K562 (cell line): Measurements from ENCODE around the gene SPATA25. TPM values are rescaled to one million over a fixed set of nuclear protein-coding genes. Genes with fewer than 3 reads are reported as not detected.

ENCODE experiments used
- ATF4 ChIP-seq: fragments of 450-650 bp; formaldehyde crosslinking; IDR thresholded peaks from 2 replicates; pipeline ENCODE4 v1.4.0; 2022; ENCODE audit warnings: mild to moderate bottlenecking, moderate library complexity
- CHD1 ChIP-seq: fragments of 200-600 bp; sonication (generic); IDR thresholded peaks from one replicate; pipeline ENCODE4 v1.6.1; 2012; ENCODE audit warnings: mild to moderate bottlenecking, moderate library complexity, low read length, inconsistent platforms
- CREB3 ChIP-seq: fragments of 450-650 bp; conservative IDR thresholded peaks from 2 replicates; pipeline ENCODE4 v1.6.1; 2016; ENCODE audit warnings: missing genetic modification characterization, low read depth, mild to moderate bottlenecking, missing compliant biosample characterization, moderate library complexity
- E2F8 ChIP-seq: fragments of 450-650 bp; IDR thresholded peaks from 2 replicates; pipeline ENCODE4 v1.7.1; 2018; ENCODE audit warnings: mild to moderate bottlenecking, low read depth; ENCODE audit not compliant: partially characterized antibody
- EP400 ChIP-seq: fragments of 450-650 bp; IDR thresholded peaks from 2 replicates; pipeline ENCODE4 v1.6.1; 2017; ENCODE audit warnings: antibody characterized with exemption, mild to moderate bottlenecking, moderate library complexity
- ETV5 ChIP-seq: sonication (generic); formaldehyde crosslinking; IDR thresholded peaks from 2 replicates; pipeline ENCODE4 v1.4.0; 2020; ENCODE audit warnings: low read depth, mild to moderate bottlenecking, missing genetic modification reagents
- FOXM1 ChIP-seq, 2 experiments: fragments of 450-650 bp in 1 of 2; sonication (generic) in 1 of 2; formaldehyde crosslinking in 1 of 2; IDR thresholded peaks; 2 replicates each; pipeline versions ENCODE4 v1.6.1 to v1.9.0; 2017 to 2022; ENCODE audit warnings: low read depth in 2 of 2, mild to moderate bottlenecking in 2 of 2, missing genetic modification reagents in 1 of 2, moderate library complexity in 1 of 2
- GABPB1 ChIP-seq: sonication (generic); formaldehyde crosslinking; IDR thresholded peaks from 2 replicates; pipeline ENCODE4 v1.8.0; 2022; ENCODE audit warnings: mild to moderate bottlenecking, missing genetic modification reagents
- GATAD2A ChIP-seq: fragments of 450-650 bp; IDR thresholded peaks from 2 replicates; pipeline ENCODE4 v1.6.1; 2017
- HCFC1 ChIP-seq: IDR thresholded peaks from 2 replicates; pipeline ENCODE4 v1.6.1; 2012; ENCODE audit warnings: low read depth, low read length, improper control_type of control experiment
- NFRKB ChIP-seq: fragments of 450-650 bp; IDR thresholded peaks from 2 replicates; pipeline ENCODE4 v1.6.1; 2016; ENCODE audit warnings: low read depth
- NFYB ChIP-seq: IDR thresholded peaks from 2 replicates; pipeline ENCODE4 v1.6.1; 2011; ENCODE audit warnings: mild to moderate bottlenecking, moderate library complexity; ENCODE audit not compliant: insufficient read length; ENCODE audit errors: extremely low read depth
- POLR2G ChIP-seq: fragments of 200-400 bp; formaldehyde crosslinking; IDR thresholded peaks from 2 replicates; pipeline ENCODE4 v1.6.1; 2017; ENCODE audit warnings: low read depth, mild to moderate bottlenecking, antibody characterized with exemption, low read length, moderate library complexity
- SP2 ChIP-seq: IDR thresholded peaks from 2 replicates; pipeline ENCODE4 v1.6.1; 2011; ENCODE audit warnings: mild to moderate bottlenecking, low read depth, low read length, moderate library complexity; ENCODE audit not compliant: poor library complexity, severe bottlenecking; ENCODE audit errors: extremely low read depth
- SRSF7 ChIP-seq: fragments of 200-400 bp; formaldehyde crosslinking; optimal IDR thresholded peaks from 2 replicates; pipeline ENCODE3; 2017; ENCODE audit warnings: mild to moderate bottlenecking, low read depth, low read length
- TBP ChIP-seq: optimal IDR thresholded peaks from 2 replicates; pipeline ENCODE3; 2011; ENCODE audit warnings: low read depth, low read length, improper control_type of control experiment
- TFAP4 ChIP-seq: sonication (generic); formaldehyde crosslinking; IDR thresholded peaks from 2 replicates; pipeline ENCODE4 v1.8.0; 2022; ENCODE audit warnings: missing genetic modification reagents, mild to moderate bottlenecking, moderate library complexity, borderline replicate concordance
- UBTF ChIP-seq, 2 experiments: IDR thresholded peaks; 2 replicates each; pipeline ENCODE4 v1.6.1; 2012; ENCODE audit warnings: improper control_type of control experiment in 2 of 2, low read depth in 2 of 2, low read length in 2 of 2, borderline replicate concordance in 1 of 2
- polyA plus RNA-seq, 8 experiments: library from polyadenylated mRNA; depleted of rRNA in 4 of 8; stranded (reverse) in 5 of 8; unstranded in 3 of 8; fragments of >200 nt; fragmentation: Nextera tagmentation in 2 of 8; fragmentation: Illumina TruSeq in 1 of 8; extraction: Ambion mirVana in 2 of 8; extraction: Trizol in 1 of 8; gene quantifications; 2 replicates each; pipeline versions ENCODE4 v1.2.1 to v1.2.3, GENCODE V29; 2011 to 2014; ENCODE audit warnings: inconsistent platforms in 1 of 8, missing spikeins in 1 of 8
- total RNA-seq, 7 experiments: library from RNA; depleted of rRNA in 6 of 7; stranded (reverse); fragments of >200 nt in 6 of 7; fragmentation: Illumina TruSeq in 2 of 7; extraction: Trizol in 2 of 7; gene quantifications; 2 replicates each; pipeline versions ENCODE4 v1.2.1 to v1.2.3, GENCODE V29; 2011 to 2021; ENCODE audit warnings: low replicate concordance in 1 of 7

Gene SPATA25
- total and polyA plus RNA-seq, 9 of the 15 experiments (the other 6 are each of a cell fraction or from before 2014, with no cell fraction given) = 0.21 to 0.95 (median 0.53) TPM; not detected in 3

- TF ChIP-seq UBTF (IDR thresholded peaks at IDR 0.05; ENCODE audit: borderline replicate concordance in 1 of 2, low read depth in 2 of 2, low read length in 2 of 2) = 0 out of 4 replicates have a peak, but pooled peaks of 1 of the 2 experiments have one; percentile 67
- peak; percentile 94 for TF ChIP-seq TBP
- peak; percentile 90 for TF ChIP-seq E2F8
- peak; percentile 81 for TF ChIP-seq CHD1
- peak; percentile 53; the same call in 1 of the 2 replicates for TF ChIP-seq TFAP4 (CRISPR knock-in tag)
- peak; percentile 42; the same call in 1 of the 2 replicates for TF ChIP-seq NFRKB
- peak; percentile 98 for TF ChIP-seq SP2
- peak; percentile 65; the same call in 1 of the 2 replicates for TF ChIP-seq ETV5 (CRISPR knock-in tag)
- TF ChIP-seq GATAD2A = no peak
- TF ChIP-seq CREB3 (tag) = peak; percentile 48; the same call in 1 of the 2 replicates
- TF ChIP-seq NFYB = peak; percentile 98
- TF ChIP-seq FOXM1 (IDR thresholded peaks at IDR 0.05; ENCODE audit: low read depth) = peak; percentile 67
- TF ChIP-seq FOXM1 (CRISPR knock-in tag; IDR thresholded peaks at IDR 0.05; ENCODE audit: low read depth) = no peak
- peak; percentile 84 for TF ChIP-seq POLR2G
- TF ChIP-seq GABPB1 (CRISPR knock-in tag) = peak; percentile 97
- TF ChIP-seq HCFC1 = peak; percentile 43
- TF ChIP-seq ATF4 (CRISPR knock-in tag) = 0 out of 2 replicates have a peak, but pooled peaks have one; percentile 25
- no peak for TF ChIP-seq SRSF7
- TF ChIP-seq EP400 = peak; percentile 65
Measured at GRCh38 chr20:45857114-45857881, 30.1 kb downstream of the SPATA25 start, which contains the start of the genes ACOT8 and ZSWIM3 (continued).
